GM12878 (cell line): ENCODE measurements around the gene DSTYK. TPM values are rescaled to one million over a fixed set of nuclear protein-coding genes. Genes with fewer than 3 reads are reported as not detected.

ENCODE experiments used
- ATAC-seq: fragments of 200-7000 bp; cut with Tn5 transposase; 3 replicates; pipeline ENCODE4 v1.9.1; 2020; ENCODE audit warnings: mild to moderate bottlenecking, moderate library complexity
- BruUV-seq: library from RNA; stranded (reverse); fragments of 400-500 nt; replicated peaks from 2 replicates; lab custom pipeline; 2021; lab: Mats Ljungman, UMichigan
- CTCF ChIA-PET: fragments of 300-600 bp; sonication (Branson Sonifier 250); formaldehyde crosslinking; extraction: SDS; loops from one replicate; lab custom pipeline; 2021; ENCODE audit warnings: inconsistent platforms; lab: Yijun Ruan, JAX
- POLR2A ChIA-PET: fragments of 350-600 bp; formaldehyde crosslinking; extraction: SDS; loops from one replicate; lab custom pipeline; 2021; ENCODE audit warnings: inconsistent platforms; lab: Charles Lee
- RAD21 ChIA-PET: fragments of 300-600 bp; sonication (Branson Sonifier 250); formaldehyde crosslinking; loops from one replicate; lab custom pipeline; 2023; ENCODE audit warnings: antibody characterized with exemption; ENCODE audit not compliant: unreplicated experiment; lab: Charles Lee
- SMC1A ChIA-PET: fragments of 300-600 bp; sonication (Branson Sonifier 250); formaldehyde crosslinking; loops from one replicate; lab custom pipeline; 2023; ENCODE audit not compliant: unreplicated experiment, uncharacterized antibody; lab: Charles Lee
- DNase-seq: peaks from one replicate; pipeline ENCODE4 v3.0.0-alpha.2; 2011; ENCODE audit warnings: low read depth, low spot score
- FAIRE-seq: peaks from 3 replicates; lab custom pipeline; 2011; peaks lifted over from hg19 to GRCh38; lab: Jason Lieb, UNC
- H2AFZ ChIP-seq: 2 replicates; pipeline ENCODE4 v1.6.0; 2011; ENCODE audit warnings: low read depth, low read length, control low read depth; ENCODE audit not compliant: control insufficient read depth
- H3K27ac ChIP-seq: 2 replicates; pipeline ENCODE4 v1.5.1; 2011; ENCODE audit warnings: control low read depth; ENCODE audit not compliant: control insufficient read depth, insufficient read depth
- H3K27me3 ChIP-seq, 2 experiments: replicated peaks in 1 of 2; 2 replicates each; pipeline versions ENCODE4 v1.6.0 to v1.6.1; 2011; ENCODE audit warnings: low read length in 1 of 2; ENCODE audit not compliant: control insufficient read depth in 2 of 2, insufficient read depth in 2 of 2
- H3K36me3 ChIP-seq, 2 experiments: 2 replicates each; pipeline ENCODE4 v1.5.1; 2011; ENCODE audit warnings: low read length in 1 of 2; ENCODE audit not compliant: control insufficient read depth in 2 of 2, insufficient read depth in 2 of 2
- H3K4me1 ChIP-seq: 2 replicates; pipeline ENCODE4 v1.6.1; 2011; ENCODE audit warnings: mild to moderate bottlenecking, low read length, moderate library complexity, mixed read lengths; ENCODE audit not compliant: control insufficient read depth, insufficient read depth
- H3K4me2 ChIP-seq: 2 replicates; pipeline ENCODE4 v1.6.0; 2011; ENCODE audit warnings: control low read depth; ENCODE audit not compliant: control insufficient read depth, insufficient read depth
- H3K4me3 ChIP-seq: fragments of 200-600 bp; sonication (generic); 2 replicates; pipeline ENCODE4 v1.5.1; 2016
- H3K79me2 ChIP-seq: 2 replicates; pipeline ENCODE4 v1.6.0; 2011; ENCODE audit warnings: low read length; ENCODE audit not compliant: control insufficient read depth, insufficient read depth
- H3K9ac ChIP-seq: 2 replicates; pipeline ENCODE4 v1.8.0; 2011; ENCODE audit warnings: low read length, control low read depth, mixed read lengths; ENCODE audit not compliant: control insufficient read depth, insufficient read depth
- H3K9me3 ChIP-seq: replicated peaks from 3 replicates; pipeline ENCODE4 v1.5.1; 2011; ENCODE audit warnings: mild to moderate bottlenecking, low read length; ENCODE audit not compliant: control insufficient read depth, insufficient read depth
- H4K20me1 ChIP-seq: 2 replicates; pipeline ENCODE4 v1.6.0; 2011; ENCODE audit not compliant: control insufficient read depth, insufficient read depth
- CREB1 ChIP-seq: IDR thresholded peaks from 2 replicates; pipeline ENCODE4 v1.6.1; 2012; ENCODE audit warnings: low read depth, mild to moderate bottlenecking, inconsistent platforms
- EED ChIP-seq: sonication (generic); IDR thresholded peaks from 2 replicates; pipeline ENCODE4 v1.6.1; 2016; ENCODE audit warnings: antibody characterized with exemption, low read depth
- IRF4 ChIP-seq: IDR thresholded peaks from 2 replicates; pipeline ENCODE4 v1.6.1; 2011; ENCODE audit warnings: low read depth, low read length
- KLF5 ChIP-seq: fragments of 450-650 bp; IDR thresholded peaks from 2 replicates; pipeline ENCODE4 v1.6.1; 2014; ENCODE audit warnings: mild to moderate bottlenecking; ENCODE audit not compliant: partially characterized antibody
- NR2C2 ChIP-seq: IDR thresholded peaks from 2 replicates; pipeline ENCODE4 v1.6.1; 2011; ENCODE audit warnings: borderline replicate concordance, low read depth; ENCODE audit not compliant: control insufficient read depth, insufficient read length
- RCOR1 ChIP-seq: conservative IDR thresholded peaks from 2 replicates; pipeline ENCODE4 v1.6.1; 2012; ENCODE audit warnings: low read depth, low read length, improper control_type of control experiment
- SIN3A ChIP-seq: IDR thresholded peaks from 2 replicates; pipeline ENCODE4 v1.6.1; 2012; ENCODE audit warnings: low read depth, low read length, improper control_type of control experiment
- SPI1 ChIP-seq: IDR thresholded peaks from 2 replicates; pipeline ENCODE4 v1.6.1; 2011; ENCODE audit warnings: low read depth, mild to moderate bottlenecking, low read length, moderate library complexity, borderline replicate concordance; ENCODE audit not compliant: insufficient read depth
- ZBED1 ChIP-seq: IDR thresholded peaks from 2 replicates; pipeline ENCODE4 v1.6.1; 2016; ENCODE audit warnings: borderline replicate concordance
- WGBS: methylation state at CpG from one replicate; pipeline ENCODE4 v1.1.6; 2016; ENCODE audit warnings: low lambda C conversion rate; ENCODE audit not compliant: insufficient replicate concordance, insufficient coverage; ENCODE audit errors: missing lambda C conversion rate; 5-methylcytosine and 5-hydroxymethylcytosine counted together
- in situ Hi-C: fragments of 300-500 bp; cut with MboI; formaldehyde crosslinking; loops from 9 replicates; pipeline ENCODE4 v1.14.3; 2018; ENCODE audit warnings: mixed read lengths
- intact Hi-C: fragments of 100-400 bp; cut with micrococcal nuclease; formaldehyde crosslinking; loops from one replicate; pipeline ENCODE4 v1.14.2; 2022; ENCODE audit not compliant: unreplicated experiment
- polyA plus RNA-seq, 11 experiments: library from polyadenylated mRNA; depleted of rRNA in 4 of 11; unstranded in 6 of 11; stranded (reverse) in 5 of 11; fragments of >200 nt; fragmentation: Nextera tagmentation in 4 of 11; fragmentation: Illumina TruSeq in 1 of 11; extraction: Ambion mirVana in 4 of 11; extraction: Trizol in 1 of 11; gene quantifications; 1 replicate in 1 of 11; 2 replicates in 10 of 11; pipeline versions ENCODE4 v1.2.1 to v1.2.3, GENCODE V29; 2011 to 2016; ENCODE audit warnings: inconsistent platforms in 2 of 11, missing spikeins in 2 of 11, low read depth in 1 of 11
- total RNA-seq, 4 experiments: library from RNA; depleted of rRNA in 3 of 4; stranded (reverse); fragments of >200 nt in 3 of 4; fragmentation: Illumina TruSeq in 1 of 4; extraction: Trizol in 1 of 4; gene quantifications; 2 replicates each; pipeline versions ENCODE4 v1.2.1 to v1.2.3, GENCODE V29; 2013 to 2021
- TF ChIP-seq, protein P1 (sequence below): IDR thresholded peaks from 2 replicates; pipeline ENCODE4 v1.6.1; 2011; ENCODE audit warnings: low read depth, mild to moderate bottlenecking, low read length, moderate library complexity, borderline replicate concordance; ENCODE audit errors: extremely low read depth
- TF ChIP-seq, protein P2 (sequence below): fragments of 150-350 bp; IDR thresholded peaks from 2 replicates; pipeline ENCODE4 v1.6.1; 2014; ENCODE audit warnings: mild to moderate bottlenecking, low read depth, low read length

Gene DSTYK
- total and polyA plus RNA-seq, 10 of the 15 experiments (the other 5 are each of a cell fraction or from before 2014, with no cell fraction given): 2.7 to 5.5 (median 3.6) TPM

- ChIA-PET CTCF (interaction anchor here (1.3 to 22.4 kb wide), 5 partner anchors 11 to 28 kb away, joined by 4 to 836 read pairs (median 6); partner anchors contain the start of gene TMCC2), SMC1A (interaction anchor here (0.6 to 11.7 kb wide), 5 partner anchors 8 to 460 kb away, joined by 3 to 154 read pairs (median 15); partner anchors contain the start of gene TMCC2), RAD21 (interaction anchor here (21.3 to 24.5 kb wide), 2 partner anchors 7 to 9 kb away, joined by 728 read pairs; partner anchors contain the start of gene TMCC2), POLR2A (interaction anchor here (0.6 to 2.2 kb wide), 4 partner anchors 8 to 184 kb away, joined by 3 to 11 read pairs (median 6); no protein-coding TSS in a partner anchor)
- H3K4me2 ChIP-seq: no peak overlapping the region
- TF ChIP-seq EED: no peak
- TF ChIP-seq, protein P1, sequence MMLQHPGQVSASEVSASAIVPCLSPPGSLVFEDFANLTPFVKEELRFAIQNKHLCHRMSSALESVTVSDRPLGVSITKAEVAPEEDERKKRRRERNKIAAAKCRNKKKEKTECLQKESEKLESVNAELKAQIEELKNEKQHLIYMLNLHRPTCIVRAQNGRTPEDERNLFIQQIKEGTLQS: no peak
- TF ChIP-seq, protein P2, sequence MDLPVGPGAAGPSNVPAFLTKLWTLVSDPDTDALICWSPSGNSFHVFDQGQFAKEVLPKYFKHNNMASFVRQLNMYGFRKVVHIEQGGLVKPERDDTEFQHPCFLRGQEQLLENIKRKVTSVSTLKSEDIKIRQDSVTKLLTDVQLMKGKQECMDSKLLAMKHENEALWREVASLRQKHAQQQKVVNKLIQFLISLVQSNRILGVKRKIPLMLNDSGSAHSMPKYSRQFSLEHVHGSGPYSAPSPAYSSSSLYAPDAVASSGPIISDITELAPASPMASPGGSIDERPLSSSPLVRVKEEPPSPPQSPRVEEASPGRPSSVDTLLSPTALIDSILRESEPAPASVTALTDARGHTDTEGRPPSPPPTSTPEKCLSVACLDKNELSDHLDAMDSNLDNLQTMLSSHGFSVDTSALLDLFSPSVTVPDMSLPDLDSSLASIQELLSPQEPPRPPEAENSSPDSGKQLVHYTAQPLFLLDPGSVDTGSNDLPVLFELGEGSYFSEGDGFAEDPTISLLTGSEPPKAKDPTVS: no peak
- no peak for TF ChIP-seq ZBED1
- TF ChIP-seq RCOR1: no peak
- no peak for TF ChIP-seq CREB1
- no peak for TF ChIP-seq SPI1
- TF ChIP-seq SIN3A: no peak
- TF ChIP-seq KLF5: no peak
- TF ChIP-seq NR2C2: no peak
- TF ChIP-seq IRF4: no peak
- no peak overlapping the region for H3K4me3 ChIP-seq
- H3K27ac ChIP-seq: no peak overlapping the region
- no peak overlapping the region for H3K9ac ChIP-seq
- FAIRE-seq (no peak), DNase-seq (no peak), ATAC-seq (no peak)
- WGBS: 36% methylated on average over 7 of the region's 7 CpGs
- H2AFZ ChIP-seq: no peak overlapping the region
- H3K79me2 ChIP-seq: no peaks in the 10 kb centered on the region
- no peaks in the 10 kb centered on the region for H3K36me3 ChIP-seq
- BruUV-seq: no TSS peak
- no peaks in the 10 kb centered on the region for H4K20me1 ChIP-seq
- H3K27me3 ChIP-seq: no peaks in the 10 kb centered on the region; a peak in 3 of 4 replicates
- no peaks in the 10 kb centered on the region for H3K4me1 ChIP-seq
- intact Hi-C loops (no loop called here), in situ Hi-C loops (no loop called here)
- no peaks in the 10 kb centered on the region for H3K9me3 ChIP-seq
These were observed 33.6 kb upstream of the DSTYK start for GRCh38 chr1:205245096-205245495.
